ENCODE measurements around the gene BET1L.
A peak's percentile ranks its signal among the peaks of the same experiment; 100 is the strongest.
"Not testable (repeated sequence)": the region's sequence is repeated elsewhere in the genome, so short reads cannot be mapped to it uniquely, and the experiment has no call there.

The BET1L gene

GRCh38 chr11:238346-238745 is 31.1 kb upstream of the BET1L start:
- H3K27me3 ChIP-seq (replicated peaks in 2 of 5; ENCODE audit: control insufficient read depth in 4 of 5, insufficient read depth in 5 of 5, low read length in 4 of 5); POLR2A ChIA-PET; DNase-seq; H3K9me3 ChIP-seq (ENCODE audit: control extremely low read depth in 1 of 5, control insufficient read depth in 4 of 5, insufficient read depth in 2 of 5, low read depth in 1 of 5, low read length in 4 of 5): not testable (repeated sequence)
- peak overlapping the region in 1 of 7 experiments; percentile 99 for H3K4me3 ChIP-seq (ENCODE audit: control insufficient read depth in 1 of 7, extremely low read depth in 1 of 7, insufficient read depth in 4 of 7, low read depth in 2 of 7, low read length in 6 of 7)
- CTCF ChIA-PET = interaction anchor here (1.0 to 7.9 kb wide), 6 partner anchors 12 to 41 kb away, joined by 3 to 61 read pairs (median 4); no protein-coding TSS in a partner anchor
- H3K4me1 ChIP-seq (ENCODE audit: control extremely low read depth in 1 of 4, control insufficient read depth in 4 of 4, insufficient read depth in 4 of 4, low read length in 3 of 4) = peaks cover 12 to 28% (median 19%) of the 10 kb centered on the region in 4 experiments
- peak overlapping the region in 1 of 2 experiments; percentile 97 for H3K27ac ChIP-seq (ENCODE audit: insufficient read depth in 1 of 2, low read depth in 1 of 2, low read length in 2 of 2, poor library complexity in 1 of 2, severe bottlenecking in 2 of 2)
- H3K36me3 ChIP-seq (ENCODE audit: control insufficient read depth in 4 of 4, insufficient read depth in 4 of 4, low read length in 3 of 4) = peaks cover 5 to 33% (median 13%) of the 10 kb centered on the region in 4 experiments
- 96% methylated on average over 7 of the region's 7 CpGs for WGBS (ENCODE audit: insufficient coverage)

GRCh38 chr11:236774-237767 is 29.9 kb upstream of the BET1L start, which contains the start of gene PSMD13:
Gene PSMD13, plus strand, starts transcription at chr11:236976. Its CDS starts 74 bp downstream, at chr11:237050.
- H3K27me3 ChIP-seq (replicated peaks in 2 of 5; ENCODE audit: control insufficient read depth in 4 of 5, insufficient read depth in 5 of 5, low read length in 4 of 5) = no peaks in the 10 kb centered on the region
- peaks cover 12 to 28% (median 19%) of the 10 kb centered on the region in 4 experiments for H3K4me1 ChIP-seq (ENCODE audit: control extremely low read depth in 1 of 4, control insufficient read depth in 4 of 4, insufficient read depth in 4 of 4, low read length in 3 of 4)
- peak within 1 kb of the TSS; percentile 93 to 97 for H3K27ac ChIP-seq (ENCODE audit: insufficient read depth in 1 of 2, low read depth in 1 of 2, low read length in 2 of 2, poor library complexity in 1 of 2, severe bottlenecking in 2 of 2)
- H3K9me3 ChIP-seq (ENCODE audit: control extremely low read depth in 1 of 5, control insufficient read depth in 4 of 5, insufficient read depth in 2 of 5, low read depth in 1 of 5, low read length in 4 of 5) = no peaks in the 10 kb centered on the region
- H3K4me3 ChIP-seq (ENCODE audit: control insufficient read depth in 1 of 7, extremely low read depth in 1 of 7, insufficient read depth in 4 of 7, low read depth in 2 of 7, low read length in 6 of 7) = peak within 1 kb of the TSS; percentile 88 to 99 (median 94)
- WGBS (ENCODE audit: insufficient coverage) = 0% methylated on average over 55 of the region's 62 CpGs
- H3K36me3 ChIP-seq (ENCODE audit: control insufficient read depth in 4 of 4, insufficient read depth in 4 of 4, low read length in 3 of 4) = peaks cover 2 to 26% (median 10%) of the 10 kb centered on the region in 4 experiments
- peak; percentile 89 to 91 (median 90) for DNase-seq
- ChIA-PET CTCF (interaction anchor here (1.1 to 7.9 kb wide), 6 partner anchors 13 to 40 kb away, joined by 3 to 61 read pairs (median 5); no protein-coding TSS in a partner anchor), POLR2A (interaction anchor here (0.6 to 1.6 kb wide), 3 partner anchors 30 to 68 kb away, joined by 3 to 11 read pairs (median 4); partner anchors contain the start of genes BET1L and RIC8A)

DNA sequence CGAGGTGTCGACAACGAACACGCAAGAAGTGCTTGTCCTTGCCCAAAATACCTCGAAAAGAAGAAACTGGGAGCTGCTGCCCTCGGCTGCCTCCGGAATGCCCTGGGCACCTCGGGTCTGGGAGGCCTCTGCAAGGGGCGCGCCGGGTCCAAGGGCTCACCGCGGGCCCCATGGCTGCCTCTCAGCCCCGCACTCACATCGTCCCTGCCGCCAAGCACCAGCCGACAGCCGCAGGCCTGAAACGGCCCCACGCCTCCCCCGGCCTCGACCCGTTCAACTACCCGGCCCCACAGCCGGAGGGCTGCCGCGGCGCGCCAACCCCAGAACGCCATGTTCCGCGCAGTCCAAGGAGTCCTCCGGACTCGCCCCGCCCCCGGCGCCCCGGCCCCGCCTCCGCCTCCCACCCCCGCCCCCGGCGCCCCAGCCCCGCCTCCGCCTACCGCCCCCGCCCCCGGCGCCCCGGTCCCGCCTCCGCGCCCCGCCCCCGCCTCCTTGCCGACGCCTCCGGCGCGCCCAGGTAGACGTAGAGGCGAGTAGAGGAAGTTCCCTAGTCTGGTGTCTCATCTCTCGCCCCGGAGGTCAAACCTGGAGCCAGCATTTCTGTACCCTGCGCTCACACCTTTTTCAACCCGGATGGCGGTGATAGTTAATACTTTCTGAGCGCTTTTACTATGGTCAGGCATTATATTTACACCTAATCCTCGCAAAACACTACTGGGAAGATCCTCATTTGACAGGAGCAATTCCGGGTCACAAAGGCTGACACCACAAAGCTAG is 29.0 kb upstream of the BET1L start, which contains the start of gene SIRT3:
TSS of gene SIRT3 (minus strand) at position 346 of the 777 bp plus-strand sequence. CDS start at position 332, 14 bp downstream.
- Histone ChIP-seq H3K4me1 (ENCODE audit: control extremely low read depth in 1 of 4, control insufficient read depth in 4 of 4, insufficient read depth in 4 of 4, low read length in 3 of 4) (peaks cover 12 to 28% (median 19%) of the 10 kb centered on the region in 4 experiments), H3K36me3 (ENCODE audit: control insufficient read depth in 4 of 4, insufficient read depth in 4 of 4, low read length in 3 of 4) (peaks cover 2 to 17% (median 6%) of the 10 kb centered on the region in 4 experiments), H3K4me3 (ENCODE audit: control insufficient read depth in 1 of 7, extremely low read depth in 1 of 7, insufficient read depth in 4 of 7, low read depth in 2 of 7, low read length in 6 of 7) (peak within 1 kb of the TSS; percentile 88 to 99 (median 94)), H3K27ac (ENCODE audit: insufficient read depth in 1 of 2, low read depth in 1 of 2, low read length in 2 of 2, poor library complexity in 1 of 2, severe bottlenecking in 2 of 2) (peak within 1 kb of the TSS; percentile 93 to 97), H3K9me3 (ENCODE audit: control extremely low read depth in 1 of 5, control insufficient read depth in 4 of 5, insufficient read depth in 2 of 5, low read depth in 1 of 5, low read length in 4 of 5) (no peaks in the 10 kb centered on the region), H3K27me3 (replicated peaks in 2 of 5; ENCODE audit: control insufficient read depth in 4 of 5, insufficient read depth in 5 of 5, low read length in 4 of 5) (no peaks in the 10 kb centered on the region)
- peak; percentile 83 to 92 (median 91) for DNase-seq
- ChIA-PET CTCF (interaction anchor here (1.9 to 7.9 kb wide), 4 partner anchors 14 to 32 kb away, joined by 4 to 61 read pairs (median 7); no protein-coding TSS in a partner anchor), POLR2A (interaction anchor here (1.5 to 1.6 kb wide), 2 partner anchors 29 to 31 kb away, joined by 4 to 11 read pairs; partner anchors contain the start of genes BET1L and RIC8A)
- WGBS (ENCODE audit: insufficient coverage) = 0% methylated on average over 24 of the region's 70 CpGs

DNA sequence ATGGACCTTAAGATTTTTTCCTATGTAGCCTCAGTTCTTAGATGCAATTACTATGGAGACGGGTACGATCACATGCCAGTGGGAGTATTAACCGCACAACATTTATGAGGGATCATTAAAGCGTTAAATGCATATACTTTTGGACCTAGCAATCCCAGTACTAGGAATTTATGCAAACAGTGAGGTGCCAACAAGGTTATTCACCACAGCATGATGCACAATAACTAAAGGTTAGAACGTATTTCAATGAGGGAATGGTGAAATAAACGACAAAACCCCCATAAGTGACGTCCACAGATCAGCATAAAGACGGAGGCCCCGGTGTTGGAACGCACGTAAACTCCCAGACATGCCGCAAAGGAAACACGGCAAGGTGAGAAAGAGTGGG is 28.4 kb upstream of the BET1L start:
- Histone ChIP-seq H3K9me3 (ENCODE audit: control extremely low read depth in 1 of 5, control insufficient read depth in 4 of 5, insufficient read depth in 2 of 5, low read depth in 1 of 5, low read length in 4 of 5) (no peaks in the 10 kb centered on the region), H3K4me1 (ENCODE audit: control extremely low read depth in 1 of 4, control insufficient read depth in 4 of 4, insufficient read depth in 4 of 4, low read length in 3 of 4) (peaks cover 12 to 28% (median 19%) of the 10 kb centered on the region in 4 experiments), H3K4me3 (ENCODE audit: control insufficient read depth in 1 of 7, extremely low read depth in 1 of 7, insufficient read depth in 4 of 7, low read depth in 2 of 7, low read length in 6 of 7) (peak overlapping the region; percentile 87 to 97 (median 89)), H3K36me3 (ENCODE audit: control insufficient read depth in 4 of 4, insufficient read depth in 4 of 4, low read length in 3 of 4) (peaks cover 2 to 17% (median 6%) of the 10 kb centered on the region in 4 experiments), H3K27ac (ENCODE audit: insufficient read depth in 1 of 2, low read depth in 1 of 2, low read length in 2 of 2, poor library complexity in 1 of 2, severe bottlenecking in 2 of 2) (peak overlapping the region; percentile 71 to 86), H3K27me3 (replicated peaks in 2 of 5; ENCODE audit: control insufficient read depth in 4 of 5, insufficient read depth in 5 of 5, low read length in 4 of 5) (no peaks in the 10 kb centered on the region)
- DNase-seq = peak in 2 of 3 donors; percentile 62 to 72
- POLR2A ChIA-PET = interaction anchor here (1.5 kb wide), 1 partner anchor 32 kb away, joined by 4 read pairs; no protein-coding TSS in a partner anchor
- CTCF ChIA-PET = interaction anchor here (0.9 to 1.9 kb wide), 4 partner anchors 15 to 26 kb away, joined by 3 to 5 read pairs (median 4); no protein-coding TSS in a partner anchor
- 3% methylated on average over 12 of the region's 13 CpGs for WGBS (ENCODE audit: insufficient coverage)

GRCh38 chr11:235180-235579 is 28.0 kb upstream of the BET1L start:
- 97% methylated on average over 8 of the region's 8 CpGs for WGBS (ENCODE audit: insufficient coverage)
- H3K27ac ChIP-seq (ENCODE audit: insufficient read depth in 1 of 2, low read depth in 1 of 2, low read length in 2 of 2, poor library complexity in 1 of 2, severe bottlenecking in 2 of 2) = peak overlapping the region in 1 of 2 experiments; percentile 86
- H3K27me3 ChIP-seq (replicated peaks in 2 of 5; ENCODE audit: control insufficient read depth in 4 of 5, insufficient read depth in 5 of 5, low read length in 4 of 5) = no peaks in the 10 kb centered on the region
- peak overlapping the region in 6 of 7 experiments; percentile 87 to 97 (median 90) for H3K4me3 ChIP-seq (ENCODE audit: control insufficient read depth in 1 of 7, extremely low read depth in 1 of 7, insufficient read depth in 4 of 7, low read depth in 2 of 7, low read length in 6 of 7)
- H3K4me1 ChIP-seq (ENCODE audit: control extremely low read depth in 1 of 4, control insufficient read depth in 4 of 4, insufficient read depth in 4 of 4, low read length in 3 of 4) = peaks cover 12 to 28% (median 19%) of the 10 kb centered on the region in 4 experiments
- H3K36me3 ChIP-seq (ENCODE audit: control insufficient read depth in 4 of 4, insufficient read depth in 4 of 4, low read length in 3 of 4) = peaks cover 2 to 13% (median 7%) of the 10 kb centered on the region in 4 experiments
- ChIA-PET POLR2A (interaction anchor here (0.6 kb wide), 1 partner anchor 131 kb away, joined by 4 read pairs; no protein-coding TSS in a partner anchor), CTCF (interaction anchor here (0.9 to 1.9 kb wide), 4 partner anchors 16 to 26 kb away, joined by 3 to 5 read pairs (median 4); no protein-coding TSS in a partner anchor)
- H3K9me3 ChIP-seq (ENCODE audit: control extremely low read depth in 1 of 5, control insufficient read depth in 4 of 5, insufficient read depth in 2 of 5, low read depth in 1 of 5, low read length in 4 of 5) = no peaks in the 10 kb centered on the region
- no peak for DNase-seq

Data from common myeloid progenitor, CD34-positive (primary cell).